Hair follicular keratinocyte (primary cell): ENCODE data around the gene CDH23. TPM values are rescaled to one million over a fixed set of nuclear protein-coding genes. Genes with fewer than 3 reads are reported as not detected.

Source experiments
- total RNA-seq: library from RNA; depleted of rRNA; stranded (reverse); fragments of >200 nt; gene quantifications from 2 replicates; pipeline ENCODE4 v1.2.3, GENCODE V29; 2015

CDH23 gene
- total RNA-seq = 1.2 TPM in 1 of 2 replicates, not detected in the other

DNA sequence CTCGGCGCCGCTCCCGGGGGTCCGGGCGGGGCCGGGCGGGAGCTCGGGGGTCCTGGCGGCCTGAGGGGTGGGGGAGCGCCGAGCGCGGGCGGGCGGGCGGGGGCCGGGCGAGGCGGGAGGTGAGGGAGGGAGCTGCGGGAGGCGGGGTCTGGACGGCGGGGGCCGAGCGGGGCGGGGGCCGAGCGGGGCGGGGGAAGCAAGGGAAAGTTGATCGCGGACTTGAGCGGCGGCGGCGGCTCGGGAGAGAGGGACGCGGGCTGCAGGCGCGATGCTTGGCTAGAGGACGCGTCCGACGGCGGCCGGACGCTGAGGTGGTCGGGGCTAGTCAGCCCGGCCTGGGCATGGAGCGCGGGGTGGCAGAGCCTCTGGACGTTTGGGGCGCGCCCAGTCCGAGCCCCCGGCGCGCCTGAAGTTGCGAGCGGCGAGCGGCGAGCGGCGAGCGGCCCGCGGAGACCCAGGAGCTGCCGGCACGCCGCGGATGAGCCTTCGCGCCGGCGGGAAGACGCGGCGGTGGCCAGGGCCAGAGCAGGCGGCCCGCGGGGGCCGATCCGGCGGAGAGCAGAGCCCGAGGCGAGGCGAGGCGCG lies at the start of gene CDH23:
TSS of gene CDH23 (plus strand) at position 210 of the 585 bp plus-strand sequence. CDS start 42,912 bp downstream, outside the sequence.

DNA sequence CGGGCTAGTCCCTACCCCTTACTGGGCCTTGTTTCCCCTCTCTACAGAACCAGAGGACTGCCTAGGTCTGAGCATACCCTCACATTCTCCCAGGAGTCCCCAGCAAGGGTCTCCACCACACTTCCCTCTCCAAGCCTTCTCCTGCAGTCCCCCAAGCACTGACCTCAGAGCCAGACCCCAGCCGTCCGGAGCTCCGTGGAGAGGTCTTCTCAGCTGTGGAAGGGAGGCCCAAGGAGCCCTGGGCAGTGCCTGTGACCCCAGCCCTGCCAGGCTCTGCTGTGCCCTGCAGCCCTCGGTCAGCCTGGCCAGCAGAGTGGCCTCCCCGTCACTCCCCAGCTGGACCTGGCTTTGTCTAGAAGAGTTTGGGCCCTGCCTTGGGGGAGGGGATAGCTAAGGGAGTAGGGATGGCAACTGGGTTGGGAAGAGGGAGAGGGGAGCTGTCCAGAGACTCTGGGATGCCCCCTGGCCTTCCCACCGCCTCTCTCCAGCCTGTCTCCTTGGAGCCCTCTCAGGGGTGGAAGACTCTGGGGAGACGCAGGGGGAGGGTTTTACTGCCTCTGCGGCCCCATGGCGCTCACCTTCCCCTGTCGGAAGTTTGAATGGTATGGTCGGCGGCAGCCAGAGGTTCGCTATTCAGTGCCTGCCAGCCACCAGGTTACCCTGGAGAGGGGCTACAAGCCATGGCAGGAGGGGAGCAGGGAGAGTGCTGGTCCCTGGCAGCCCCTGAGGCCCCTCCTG lies 322.9 kb downstream of the CDH23 start, which contains the start of gene C10orf105:
TSS of gene C10orf105 (minus strand) at position 315 of the 738 bp plus-strand sequence. CDS start 3,441 bp downstream, outside the sequence.

DNA sequence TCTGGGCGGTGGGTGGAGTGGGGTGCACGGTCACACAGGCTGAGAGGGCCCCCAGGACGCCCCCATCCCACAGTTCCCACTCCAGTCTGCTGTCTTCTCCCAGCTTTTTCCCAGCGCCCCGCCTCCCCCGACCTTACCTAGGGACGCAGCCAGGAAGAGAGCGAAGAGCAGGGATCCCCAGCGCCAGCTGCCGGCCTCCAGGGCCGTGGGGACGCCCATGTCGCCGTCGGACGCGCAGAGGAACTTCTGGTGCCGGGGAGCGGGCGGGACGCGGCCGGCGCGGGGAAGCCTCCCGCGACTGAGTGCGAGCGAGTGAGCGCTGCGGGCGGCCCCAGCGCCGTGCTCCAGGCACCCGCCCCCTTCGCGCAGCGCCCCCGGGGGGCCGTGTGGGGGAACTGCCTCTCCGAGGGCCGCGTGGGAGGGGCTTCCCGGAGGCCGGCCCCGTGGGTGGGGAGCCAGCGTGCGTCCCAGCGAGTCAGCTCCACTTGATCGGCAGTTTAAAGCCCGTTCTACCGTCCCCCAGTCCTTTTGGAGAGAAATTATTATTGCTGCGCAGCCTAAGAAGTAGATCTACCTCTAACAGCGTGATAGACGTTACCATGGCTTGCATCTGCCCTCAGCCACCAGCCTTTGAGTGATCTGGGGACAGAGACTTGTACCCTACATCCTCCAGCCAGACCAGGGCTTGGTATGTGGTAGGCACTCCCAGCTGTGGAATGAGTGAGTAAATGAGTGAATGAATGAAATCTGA lies 376.7 kb downstream of the CDH23 start, which contains the start of gene VSIR:
TSS of gene VSIR (minus strand) at position 300 of the 751 bp plus-strand sequence. CDS start at position 219, 81 bp downstream.

DNA sequence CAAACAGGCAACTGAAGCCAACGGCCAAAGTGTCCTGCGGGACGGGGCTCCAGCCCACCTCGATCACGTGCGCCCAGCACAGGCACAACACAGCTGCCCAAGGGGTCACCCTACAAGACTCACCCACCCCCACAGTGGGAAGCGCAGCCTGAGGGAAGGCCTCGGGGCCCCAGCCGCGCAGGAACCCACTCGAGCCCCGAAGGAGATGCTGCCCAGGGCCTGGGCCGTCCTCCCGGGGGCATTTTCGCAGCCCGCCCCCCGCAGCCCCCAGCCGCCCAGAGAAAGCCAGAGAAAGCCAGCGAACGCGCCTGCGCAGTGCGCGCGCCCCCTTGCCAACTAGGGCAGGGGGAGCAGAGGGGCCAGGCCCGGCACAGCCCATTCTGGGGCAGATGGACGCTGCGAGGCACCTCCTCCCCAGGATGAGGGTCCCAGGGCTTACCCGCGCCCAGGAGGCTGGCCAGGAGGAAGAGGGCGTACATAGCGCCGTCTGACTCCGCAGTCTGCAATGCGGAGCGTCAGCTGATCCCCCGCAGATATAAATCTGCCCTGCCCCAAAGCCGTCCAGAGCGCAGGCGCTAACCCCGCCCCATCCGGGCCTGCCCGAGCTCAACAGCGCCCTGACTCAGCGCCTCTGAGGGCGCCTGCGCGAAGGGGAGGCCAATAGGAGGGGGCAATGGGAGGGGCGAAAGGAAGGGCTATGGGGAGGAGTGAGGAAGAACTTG lies 454.2 kb downstream of the CDH23 start, which contains the start of gene PSAP:
TSS of gene PSAP (minus strand) at position 509 of the 722 bp plus-strand sequence. CDS start at position 479, 30 bp downstream.

Other genes with a start within 250 kb of the CDH23 start
- gene UNC5B, start 184.3 kb upstream of the CDH23 start, total RNA-seq = 3.8 and 12.6 TPM in 2 replicates
- 0.49 and 0.62 TPM in 2 replicates for gene SLC29A3, start 77.7 kb upstream of the CDH23 start, total RNA-seq